Measurements from ENCODE around the gene RANBP3.

- no peak for TF ChIP-seq ZNF274 (IDR thresholded peaks at IDR 0.05; ENCODE audit: low read depth, low read length)
- TF ChIP-seq YY1 (IDR thresholded peaks at IDR 0.05; ENCODE audit: insufficient read depth, insufficient read length) = no peak
These were observed 42.3 kb downstream of the RANBP3 start for GRCh38 chr19:5935473-5936291.

Measured in NT2/D1 (cell line).